Measurements from ENCODE around the gene ARAF. TPM values are rescaled to one million over a fixed set of nuclear protein-coding genes. Genes with fewer than 3 reads are reported as not detected.
A peak's percentile ranks its signal among the peaks of the same experiment; 100 is the strongest.

The ARAF gene
- total RNA-seq, 1 donor from 2014 or later = 65.7 TPM

DNA sequence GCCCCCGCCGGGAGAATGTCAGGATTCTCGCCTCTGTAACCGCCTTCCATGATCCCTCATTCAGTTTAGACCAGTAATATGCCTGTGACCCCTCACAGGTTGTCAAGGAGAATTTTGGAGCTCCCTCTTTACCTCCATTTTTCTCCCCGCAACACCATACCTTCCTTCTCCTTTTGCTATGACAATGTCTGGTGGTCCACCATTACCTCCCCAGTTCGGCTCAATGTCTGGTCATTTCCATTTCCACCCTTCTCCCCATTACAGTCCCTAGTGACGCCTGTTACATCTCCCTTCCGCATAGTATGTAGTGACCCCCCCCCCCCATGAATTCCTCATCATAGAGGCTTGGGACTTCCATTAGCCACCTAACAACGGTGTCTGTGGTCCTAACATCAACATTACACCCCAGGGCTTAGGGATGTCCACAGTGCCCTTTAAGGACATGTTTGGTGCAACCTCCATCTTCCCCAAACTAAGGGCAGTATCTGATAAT is 700 bp downstream of the ARAF start:
- DNase-seq (no peak), ATAC-seq (ENCODE audit: poor library complexity) (no peak)
- intact Hi-C loops (cut with DNase I) = loop anchor here (5.0 kb wide), 1 partner anchor 81 kb away; no protein-coding TSS in a partner anchor

DNA sequence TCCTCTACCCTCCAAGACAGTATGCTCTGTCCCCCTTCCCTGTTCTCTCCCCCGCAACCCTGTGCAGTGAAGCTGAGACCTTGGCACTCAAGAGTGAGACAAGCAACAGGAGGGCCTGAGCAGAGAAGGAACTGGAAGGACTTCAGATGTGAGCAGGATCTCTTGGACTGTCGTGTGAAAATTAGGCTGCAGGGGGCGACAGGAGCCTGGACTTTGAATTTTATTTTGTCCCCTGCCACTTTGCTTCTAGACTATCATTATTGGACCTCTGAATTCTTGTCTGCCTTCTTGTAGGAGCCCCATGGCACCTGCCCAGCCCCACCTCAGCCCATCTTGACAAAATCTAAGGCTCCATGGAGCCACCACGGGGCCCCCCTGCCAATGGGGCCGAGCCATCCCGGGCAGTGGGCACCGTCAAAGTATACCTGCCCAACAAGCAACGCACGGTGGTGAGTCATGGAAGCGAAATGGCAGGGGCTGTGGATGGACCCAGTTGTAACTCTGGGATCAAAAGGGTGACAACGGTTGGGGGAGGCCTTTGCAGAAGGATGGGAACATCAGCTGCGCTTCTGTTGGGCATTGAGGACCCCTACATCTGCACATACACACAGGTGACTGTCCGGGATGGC is 1.7 kb downstream of the ARAF start:
- intact Hi-C loops (cut with DNase I) = loop anchor here (5.0 kb wide), 1 partner anchor 80 kb away; no protein-coding TSS in a partner anchor
- no peak for ATAC-seq (ENCODE audit: poor library complexity)

DNA sequence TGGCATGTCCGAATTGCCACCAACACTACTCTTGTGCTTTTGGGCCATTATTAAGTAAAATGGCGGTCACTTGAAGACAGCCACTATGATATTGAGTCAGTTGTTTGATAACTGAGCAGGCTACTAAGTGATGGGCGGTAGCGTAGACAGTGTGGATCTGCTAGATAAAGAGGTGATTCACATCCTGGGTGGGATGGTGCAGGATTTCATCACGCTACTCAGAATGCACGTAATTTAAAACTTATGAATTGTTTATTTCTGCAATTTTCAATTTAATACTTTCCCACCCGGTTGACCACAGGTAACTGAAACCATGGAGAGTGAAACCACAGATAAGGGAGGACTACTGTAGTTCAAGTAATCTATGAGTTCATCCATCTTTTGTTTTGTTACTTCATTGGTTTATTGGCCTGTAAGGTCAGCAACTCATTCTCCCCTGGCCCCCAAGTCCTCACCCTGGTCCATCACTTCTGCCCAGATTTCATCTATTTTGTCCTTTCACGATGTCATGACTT is 2.9 kb downstream of the ARAF start:
- no peak for ATAC-seq (ENCODE audit: poor library complexity)
- intact Hi-C loops (cut with DNase I) = loop anchor here (5.0 kb wide), 1 partner anchor 78 kb away; no protein-coding TSS in a partner anchor
- no peak for DNase-seq

More for the DNA sequence above, 1.7 kb downstream of the ARAF start:
- DNase-seq = no peak

DNA sequence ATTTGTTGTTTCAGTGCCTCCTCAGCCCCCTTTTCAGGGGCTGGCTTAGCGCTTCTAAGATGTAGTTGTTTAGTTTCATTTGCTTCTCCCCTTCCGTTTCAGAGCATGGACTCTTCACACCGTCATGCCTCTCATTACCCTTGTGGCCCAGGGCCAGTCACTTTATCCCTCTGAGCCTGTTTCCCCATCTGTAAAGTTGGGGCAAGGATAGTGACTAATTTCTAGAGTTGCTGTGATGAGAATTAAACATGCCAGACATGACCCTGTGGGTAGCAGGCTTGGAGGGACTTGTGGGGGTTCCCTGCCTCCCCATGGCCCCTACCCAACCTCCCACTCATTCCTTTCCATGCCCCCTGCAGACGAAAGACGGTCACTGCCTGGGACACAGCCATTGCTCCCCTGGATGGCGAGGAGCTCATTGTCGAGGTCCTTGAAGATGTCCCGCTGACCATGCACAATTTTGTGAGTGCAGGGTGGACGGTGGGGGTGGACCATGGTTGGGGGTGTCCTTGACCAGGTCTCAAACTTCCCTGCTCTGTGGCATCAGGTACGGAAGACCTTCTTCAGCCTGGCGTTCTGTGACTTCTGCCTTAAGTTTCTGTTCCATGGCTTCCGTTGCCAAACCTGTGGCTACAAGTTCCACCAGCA is 3.6 kb downstream of the ARAF start:
- DNase-seq (no peak), ATAC-seq (ENCODE audit: poor library complexity) (no peak)
- intact Hi-C loops (cut with DNase I) = loop anchor here (5.0 kb wide), 1 partner anchor 78 kb away; no protein-coding TSS in a partner anchor

DNA sequence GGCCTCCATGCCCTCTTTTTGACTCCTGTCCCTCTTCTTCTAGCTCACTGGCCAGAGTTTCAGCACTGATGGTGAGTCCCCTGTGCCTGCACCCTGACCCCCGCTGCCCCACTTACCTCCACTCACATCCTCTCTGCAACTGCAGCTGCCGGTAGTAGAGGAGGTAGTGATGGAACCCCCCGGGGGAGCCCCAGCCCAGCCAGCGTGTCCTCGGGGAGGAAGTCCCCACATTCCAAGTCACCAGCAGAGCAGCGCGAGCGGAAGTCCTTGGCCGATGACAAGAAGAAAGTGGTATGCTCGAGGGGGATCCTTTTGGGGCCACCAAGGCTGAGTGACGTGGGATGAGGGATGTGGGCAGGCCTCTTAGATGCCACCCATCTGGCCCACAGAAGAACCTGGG is 5.8 kb downstream of the ARAF start:
- DNase-seq = no peak
- intact Hi-C loops (cut with DNase I) = no loop called here

DNA sequence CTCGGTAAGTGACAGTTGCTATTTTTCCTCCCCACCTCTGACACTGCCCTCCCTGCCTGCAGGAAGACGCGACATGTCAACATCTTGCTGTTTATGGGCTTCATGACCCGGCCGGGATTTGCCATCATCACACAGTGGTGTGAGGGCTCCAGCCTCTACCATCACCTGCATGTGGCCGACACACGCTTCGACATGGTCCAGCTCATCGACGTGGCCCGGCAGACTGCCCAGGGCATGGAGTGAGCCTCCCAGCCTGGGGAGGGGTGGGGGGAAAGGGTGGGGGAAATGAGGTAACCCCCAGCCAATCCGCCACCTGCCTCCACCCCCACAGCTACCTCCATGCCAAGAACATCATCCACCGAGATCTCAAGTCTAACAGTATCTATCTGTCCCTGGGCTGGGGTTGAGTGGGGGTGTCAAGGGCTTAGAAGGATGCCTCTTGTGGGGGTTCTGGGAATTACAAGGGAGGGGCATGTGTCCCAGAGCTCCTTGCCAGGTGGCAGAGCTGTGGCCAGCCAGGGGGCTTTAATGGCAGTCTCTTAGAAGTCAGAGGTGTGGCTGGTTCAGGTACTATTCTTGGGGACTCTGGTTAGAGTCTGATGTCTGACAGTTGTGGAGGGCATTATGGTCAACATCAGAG is 7.8 kb downstream of the ARAF start:
- intact Hi-C loops (cut with DNase I) = no loop called here
- DNase-seq (no peak), ATAC-seq (ENCODE audit: poor library complexity) (no peak)

More for the DNA sequence above, 5.8 kb downstream of the ARAF start:
- ATAC-seq (ENCODE audit: poor library complexity) = no peak

DNA sequence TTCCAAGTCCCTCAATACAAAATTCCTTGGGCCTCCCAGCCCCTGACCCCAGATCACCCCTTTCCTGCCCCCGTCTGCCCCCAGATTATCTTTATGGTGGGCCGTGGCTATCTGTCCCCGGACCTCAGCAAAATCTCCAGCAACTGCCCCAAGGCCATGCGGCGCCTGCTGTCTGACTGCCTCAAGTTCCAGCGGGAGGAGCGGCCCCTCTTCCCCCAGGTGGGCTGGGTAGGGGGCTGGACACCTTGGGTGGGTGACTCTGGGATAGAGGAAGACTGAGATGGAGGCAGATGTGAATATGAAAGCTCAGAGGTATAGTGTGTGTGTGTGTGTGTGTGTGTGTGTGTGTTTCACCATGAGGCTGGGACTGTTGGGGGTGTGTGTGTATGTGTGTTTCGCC is 9.8 kb downstream of the ARAF start:
- intact Hi-C loops (cut with DNase I) = no loop called here
- no peak for ATAC-seq (ENCODE audit: poor library complexity)
- DNase-seq = no peak

DNA sequence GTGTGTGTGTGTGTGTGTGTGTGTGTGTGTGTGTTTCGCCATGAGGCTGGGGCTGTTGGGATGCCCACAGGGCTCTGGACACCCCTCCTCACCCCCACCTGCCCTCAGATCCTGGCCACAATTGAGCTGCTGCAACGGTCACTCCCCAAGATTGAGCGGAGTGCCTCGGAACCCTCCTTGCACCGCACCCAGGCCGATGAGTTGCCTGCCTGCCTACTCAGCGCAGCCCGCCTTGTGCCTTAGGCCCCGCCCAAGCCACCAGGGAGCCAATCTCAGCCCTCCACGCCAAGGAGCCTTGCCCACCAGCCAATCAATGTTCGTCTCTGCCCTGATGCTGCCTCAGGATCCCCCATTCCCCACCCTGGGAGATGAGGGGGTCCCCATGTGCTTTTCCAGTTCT is 10.2 kb downstream of the ARAF start:
- ATAC-seq (ENCODE audit: poor library complexity) = no peak
- no peak for DNase-seq
- intact Hi-C loops (cut with DNase I) = no loop called here

DNA sequence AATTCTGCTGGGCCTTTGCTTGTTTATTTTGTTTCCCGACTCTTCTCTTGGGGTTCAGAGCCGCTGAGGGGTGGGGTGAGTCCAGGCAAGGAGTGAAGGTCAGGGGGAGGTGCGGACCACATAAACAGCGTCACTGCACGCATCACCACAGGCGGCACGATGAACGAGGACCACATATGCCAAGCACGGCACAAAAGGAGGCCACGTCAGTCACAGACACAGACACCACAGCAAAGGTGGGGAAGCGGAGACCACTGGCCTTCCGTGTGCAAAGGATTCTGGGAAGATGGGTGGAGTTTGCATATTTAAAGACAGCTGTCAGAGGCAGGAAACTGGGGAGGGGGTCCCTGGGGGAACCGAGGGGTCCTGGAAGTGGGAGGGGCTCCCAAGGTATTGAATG is 10.9 kb downstream of the ARAF start:
- ATAC-seq (ENCODE audit: poor library complexity) (no peak), DNase-seq (no peak)
- intact Hi-C loops (cut with DNase I) = no loop called here

DNA sequence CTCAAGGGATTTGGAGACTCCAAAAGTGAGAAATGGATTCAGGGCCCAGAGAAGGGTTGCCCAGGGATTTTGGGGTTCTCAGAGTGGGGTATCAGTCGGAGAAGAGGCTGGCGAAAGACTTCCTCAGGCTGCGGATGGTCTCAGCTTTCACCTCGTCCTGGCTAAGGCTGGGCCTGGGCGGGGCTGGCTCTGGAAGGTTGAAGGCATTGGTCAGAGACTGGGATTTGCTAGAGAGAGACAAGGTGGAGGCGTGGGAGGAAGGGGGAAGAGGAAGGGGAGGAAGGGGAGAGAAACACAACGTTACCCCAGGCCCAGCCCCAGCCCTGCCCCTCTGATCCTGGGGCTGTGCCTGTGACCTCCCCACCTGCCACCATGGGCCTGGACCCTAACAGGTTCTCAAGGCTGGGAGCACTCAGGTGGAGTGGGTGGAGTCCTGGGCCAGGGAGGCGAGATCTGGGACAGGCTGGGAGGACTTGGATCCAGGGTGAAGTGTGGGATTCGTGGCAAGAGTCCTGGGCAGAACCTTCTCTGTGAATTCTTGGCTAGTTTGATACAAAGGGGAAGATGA is 11.9 kb downstream of the ARAF start:
- intact Hi-C loops (cut with DNase I) = no loop called here
- no peak for DNase-seq
- no peak for ATAC-seq (ENCODE audit: poor library complexity)

DNA sequence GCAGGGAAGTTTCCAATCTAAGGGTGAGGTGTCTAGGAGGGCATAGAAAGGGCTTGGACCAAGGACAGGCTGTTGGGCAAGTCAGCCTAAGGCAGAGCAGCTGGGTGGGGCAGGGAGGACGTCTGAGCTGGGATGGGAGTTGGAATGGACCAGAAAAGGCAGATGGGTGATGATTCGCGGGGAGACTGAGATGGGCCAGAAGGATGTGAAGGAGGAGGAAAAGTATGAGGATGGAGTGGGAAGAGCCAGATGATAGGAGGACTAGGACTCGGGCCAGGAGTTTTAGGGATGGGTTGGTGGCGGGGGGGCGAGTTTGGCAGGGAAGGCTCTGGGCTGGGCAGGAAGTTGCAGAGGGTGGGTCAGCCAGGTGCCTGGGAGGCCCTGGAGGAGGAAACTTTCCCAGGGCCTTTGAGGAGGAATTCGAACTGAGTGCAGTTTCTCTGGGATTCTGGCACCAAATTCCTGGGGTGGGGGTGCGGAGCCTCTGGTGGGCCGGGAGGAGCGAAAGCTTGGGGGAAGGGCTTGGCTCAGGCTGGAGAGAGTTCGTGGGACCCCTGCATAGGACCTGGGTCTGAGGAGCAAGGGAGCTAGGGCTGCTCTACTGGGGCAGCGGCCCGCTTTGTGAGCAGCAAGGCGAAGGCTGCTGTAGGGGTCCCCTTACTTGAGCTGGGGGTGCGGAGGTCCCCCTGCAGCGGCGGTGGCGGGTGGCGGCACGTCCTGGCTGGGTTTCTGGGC is 12.5 kb downstream of the ARAF start:
- ATAC-seq (ENCODE audit: poor library complexity) = peak; percentile 59
- intact Hi-C loops (cut with DNase I) = no loop called here
- DNase-seq = no peak

DNA sequence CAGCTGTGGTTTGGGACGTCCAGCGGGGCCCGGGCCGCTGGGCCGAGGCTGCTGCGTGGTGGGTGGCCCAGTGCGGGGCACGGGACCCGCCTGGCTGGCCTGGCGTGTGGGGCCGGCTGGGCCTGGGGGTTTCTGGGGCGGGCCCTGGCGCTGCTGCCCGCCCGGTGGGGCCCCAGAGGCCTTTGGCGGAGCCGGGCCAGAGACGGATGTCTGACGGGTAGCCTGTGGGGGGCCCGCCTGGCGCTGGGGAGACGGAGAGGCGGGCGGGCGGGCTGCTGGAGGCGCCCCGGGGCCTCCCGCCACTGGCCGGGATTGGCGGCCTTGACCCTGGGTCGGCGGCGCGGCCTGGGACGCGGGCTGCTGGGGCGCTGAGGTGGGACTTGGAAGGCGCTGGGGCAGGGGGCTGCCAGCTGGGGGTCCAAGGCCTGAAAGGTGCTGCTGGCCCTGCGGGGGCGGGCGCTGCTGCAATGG is 13.1 kb downstream of the ARAF start:
- DNase-seq (no peak), ATAC-seq (ENCODE audit: poor library complexity) (peak; percentile 52)
- intact Hi-C loops (cut with DNase I) = no loop called here

DNA sequence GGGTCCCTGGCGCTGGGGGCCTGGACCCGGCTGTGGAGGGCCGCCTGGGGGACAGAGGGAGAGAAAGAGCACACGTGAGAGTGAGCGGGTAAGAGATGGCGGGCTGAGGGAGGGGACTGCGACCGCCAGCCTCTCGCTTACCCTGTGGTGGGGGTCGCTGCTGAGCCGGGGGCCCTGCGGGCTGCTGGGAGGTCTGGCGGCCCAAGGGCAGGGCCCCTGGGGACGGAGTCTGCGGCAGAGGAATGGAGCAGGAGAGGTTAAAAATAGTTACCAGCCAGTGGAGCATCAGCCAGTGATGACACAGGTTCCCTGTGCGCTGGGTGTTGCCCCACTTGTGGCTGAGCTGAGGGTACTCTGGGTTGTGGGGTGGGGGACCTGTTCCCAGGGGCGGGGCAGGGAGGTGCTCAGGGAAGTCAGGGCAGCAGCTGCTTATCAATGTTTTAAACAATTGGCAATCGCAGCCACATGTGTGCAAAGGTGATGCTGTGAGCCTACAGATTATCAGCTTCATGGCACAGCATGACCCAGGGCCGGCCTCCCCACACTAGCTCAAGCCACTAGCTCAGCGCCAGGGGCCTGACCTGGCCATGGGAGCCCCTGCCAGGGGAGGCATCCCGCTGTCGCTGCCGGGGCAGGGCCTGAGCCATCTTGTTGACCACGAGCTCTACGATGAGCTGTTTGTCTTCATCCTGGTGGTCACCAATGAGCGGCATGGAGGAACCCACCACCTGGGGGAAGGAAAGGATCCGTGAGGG is 13.7 kb downstream of the ARAF start:
- peak; percentile 34 for ATAC-seq (ENCODE audit: poor library complexity)
- DNase-seq = no peak
- intact Hi-C loops (cut with DNase I) = no loop called here

DNA sequence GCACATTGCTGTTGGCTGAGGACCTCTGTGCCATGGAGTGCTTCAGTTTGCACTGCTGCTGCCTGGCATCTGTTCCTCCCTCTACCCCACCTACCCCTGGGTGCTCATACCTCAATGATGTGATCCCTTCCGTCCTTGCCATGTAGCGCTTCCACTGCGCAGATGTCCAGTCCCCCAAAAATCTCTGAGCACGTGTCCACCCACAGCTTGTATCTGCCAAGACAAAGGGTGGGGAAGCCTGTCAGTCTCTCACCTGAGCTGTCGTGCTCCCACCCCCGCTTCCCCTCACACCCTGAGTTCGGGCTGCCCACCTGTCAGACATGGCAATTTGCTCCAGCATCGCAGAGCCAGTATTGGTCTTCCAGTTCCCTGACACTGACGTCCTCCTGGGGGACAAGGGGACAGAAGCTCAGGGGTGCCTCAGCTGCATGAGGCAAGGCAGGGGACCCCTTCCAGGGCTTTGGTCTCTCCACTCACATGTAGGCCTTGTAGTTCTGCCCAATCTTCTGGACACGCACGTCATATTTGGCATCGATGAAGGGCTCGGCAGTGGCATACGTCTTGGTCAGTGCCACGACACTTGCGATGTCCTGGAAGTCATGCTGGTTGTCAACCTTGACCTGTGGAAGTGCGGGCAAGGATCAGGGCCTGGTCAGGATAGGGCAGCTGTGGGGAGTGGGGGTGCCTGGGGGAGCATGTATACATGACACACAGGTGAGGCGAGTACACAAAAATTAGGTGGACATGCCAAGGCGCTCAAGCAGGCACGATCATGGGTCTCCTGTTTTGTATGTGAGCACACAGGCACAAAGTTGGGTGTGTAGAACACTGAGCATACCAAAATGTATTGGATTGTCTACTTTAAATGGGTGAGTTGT is 15.3 kb downstream of the ARAF start:
- DNase-seq (no peak), ATAC-seq (ENCODE audit: poor library complexity) (no peak)
- intact Hi-C loops (cut with DNase I) = no loop called here

DNA sequence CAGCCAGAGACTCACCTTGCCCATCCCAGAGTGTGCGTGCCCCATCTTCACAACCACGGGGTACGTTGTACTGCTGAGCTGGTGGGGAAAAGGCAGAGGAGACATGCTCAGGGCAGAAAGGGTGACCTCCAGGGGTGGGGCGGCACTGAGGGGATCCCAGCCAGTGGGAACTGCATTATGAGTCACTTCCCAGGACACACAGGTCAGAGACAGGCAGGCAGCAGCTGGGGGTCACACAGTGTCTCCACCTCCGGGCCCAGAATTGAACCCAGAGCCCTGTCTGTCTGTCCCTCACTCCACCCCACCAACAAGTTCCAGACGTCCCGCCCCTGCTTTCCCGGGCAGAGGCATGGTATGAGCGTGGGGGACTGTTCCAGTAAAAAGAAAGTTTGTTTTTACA is 16.4 kb downstream of the ARAF start:
- no peak for DNase-seq
- no peak for ATAC-seq (ENCODE audit: poor library complexity)
- intact Hi-C loops (cut with DNase I) = no loop called here

DNA sequence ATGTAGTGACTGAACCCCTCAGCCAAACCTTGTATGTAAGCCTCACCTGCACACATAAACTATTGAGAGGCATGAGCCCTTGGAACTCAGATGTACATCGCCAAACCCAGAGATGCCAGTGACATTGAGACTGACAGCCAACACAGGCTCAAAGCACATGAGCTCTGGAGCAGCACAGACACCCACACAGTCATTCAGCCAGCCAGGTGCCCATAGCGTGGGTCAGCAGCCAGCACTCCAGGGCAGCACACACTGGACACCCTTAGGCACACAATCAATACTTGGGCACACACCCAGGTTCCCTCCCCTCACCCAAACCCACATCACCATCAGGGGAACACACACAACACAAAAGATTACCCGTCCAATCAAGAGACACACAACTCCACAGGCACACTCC is 16.9 kb downstream of the ARAF start:
- DNase-seq = no peak
- intact Hi-C loops (cut with DNase I) = no loop called here
- no peak for ATAC-seq (ENCODE audit: poor library complexity)

DNA sequence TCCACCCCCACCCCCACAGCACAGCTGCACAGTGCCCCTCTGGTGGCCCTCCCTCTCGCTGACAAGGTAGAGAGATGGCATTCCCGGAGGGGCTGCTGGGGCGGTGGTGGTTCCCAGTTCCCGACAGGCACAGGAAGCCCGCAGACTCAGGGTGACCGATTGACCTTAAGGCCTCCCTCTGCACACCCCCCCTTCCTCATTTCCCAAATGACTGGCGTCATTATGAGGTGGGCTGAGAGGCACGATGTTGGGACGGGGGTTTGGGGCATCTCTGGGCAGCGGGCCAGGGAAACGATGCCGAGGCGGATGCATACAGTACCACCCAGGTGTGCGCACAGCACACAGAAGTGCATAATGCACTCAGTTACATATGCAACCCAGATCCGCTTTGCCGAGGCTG is 17.7 kb downstream of the ARAF start:
- intact Hi-C loops (cut with DNase I) = no loop called here
- ATAC-seq (ENCODE audit: poor library complexity) = no peak
- DNase-seq = no peak

All from Right ventricle myocardium superior (tissue), 1 donor.